Endothelial cell of umbilical vein (primary cell): ENCODE results near the gene NT5DC4. TPM values are rescaled to one million over a fixed set of nuclear protein-coding genes. Genes with fewer than 3 reads are reported as not detected.

Source experiments
- BruUV-seq: library from RNA; stranded (reverse); fragments of 400-500 nt; replicated peaks from 2 replicates; lab custom pipeline; 2021; lab: Mats Ljungman, UMichigan
- CTCF ChIA-PET: fragments of 300-600, 350-600 bp; sonication (Branson Sonifier 250); formaldehyde crosslinking; loops from one replicate; lab custom pipeline; 2021; ENCODE audit warnings: antibody characterized with exemption, inconsistent platforms; lab: Charles Lee
- POLR2A ChIA-PET: fragments of 300-600, 350-600 bp; sonication (Branson Sonifier 250); formaldehyde crosslinking; loops from one replicate; lab custom pipeline; 2021; ENCODE audit warnings: antibody characterized with exemption, inconsistent platforms; lab: Charles Lee
- DNase-seq: peaks from one replicate; pipeline ENCODE4 v3.0.0-alpha.2; 2011; ENCODE audit warnings: low read depth, low spot score
- FAIRE-seq: peaks from 2 replicates; lab custom pipeline; 2011; peaks lifted over from hg19 to GRCh38; lab: Jason Lieb, UNC
- H2AFZ ChIP-seq: 2 replicates; pipeline ENCODE4 v1.6.0; 2012; ENCODE audit warnings: low read depth, low read length, control low read depth, inconsistent platforms
- H3K27ac ChIP-seq: 2 replicates; pipeline ENCODE4 v1.5.1; 2011; ENCODE audit warnings: low read depth, mild to moderate bottlenecking, control low read depth, low read length, moderate library complexity; ENCODE audit not compliant: insufficient read depth
- H3K27me3 ChIP-seq, 2 experiments: 2 replicates each; pipeline versions ENCODE4 v1.6.0 to v1.6.1; 2011; ENCODE audit warnings: low read length in 2 of 2, mixed read lengths in 1 of 2; ENCODE audit not compliant: control insufficient read depth in 2 of 2, insufficient read depth in 2 of 2
- H3K36me3 ChIP-seq, 2 experiments: 2 replicates in 1 of 2; 3 replicates in 1 of 2; pipeline ENCODE4 v1.5.1; 2011; ENCODE audit warnings: low read length in 2 of 2, mild to moderate bottlenecking in 1 of 2, moderate library complexity in 1 of 2; ENCODE audit not compliant: control insufficient read depth in 2 of 2, insufficient read depth in 2 of 2; ENCODE audit errors: extremely low read depth in 1 of 2
- H3K4me1 ChIP-seq: 3 replicates; pipeline ENCODE4 v1.5.1; 2011; ENCODE audit warnings: mild to moderate bottlenecking, low read length; ENCODE audit not compliant: control insufficient read depth, insufficient read depth; ENCODE audit errors: extremely low read depth
- H3K4me2 ChIP-seq: 2 replicates; pipeline ENCODE4 v1.6.1; 2011; ENCODE audit warnings: low read length, control low read depth, mixed read lengths; ENCODE audit not compliant: insufficient read depth
- H3K4me3 ChIP-seq, 3 experiments: fragments of 200-600 bp in 1 of 3; sonication (generic), shearing (Covaris generic) in 1 of 3; replicated peaks in 1 of 3; 2 replicates each; pipeline ENCODE4 v1.5.1; 2011 to 2016; ENCODE audit warnings: control low read depth in 3 of 3, low read length in 3 of 3, mild to moderate bottlenecking in 2 of 3, inconsistent platforms in 1 of 3, low read depth in 1 of 3, moderate library complexity in 1 of 3; ENCODE audit not compliant: insufficient read depth in 1 of 3
- H3K79me2 ChIP-seq: 2 replicates; pipeline ENCODE4 v1.6.0; 2012; ENCODE audit warnings: low read length, inconsistent platforms; ENCODE audit not compliant: control insufficient read depth, insufficient read depth
- H3K9ac ChIP-seq: replicated peaks from 2 replicates; pipeline ENCODE3; 2011; ENCODE audit warnings: low read length, control low read depth; ENCODE audit not compliant: insufficient read depth; ENCODE audit errors: extremely low read depth
- H3K9me1 ChIP-seq: replicated peaks from 3 replicates; pipeline ENCODE4 v1.6.0; 2011; ENCODE audit warnings: mild to moderate bottlenecking, low read length; ENCODE audit not compliant: control insufficient read depth, insufficient read depth; ENCODE audit errors: extremely low read depth
- H3K9me3 ChIP-seq: replicated peaks from 2 replicates; pipeline ENCODE4 v1.5.1; 2012; ENCODE audit warnings: low read length, inconsistent platforms; ENCODE audit not compliant: control insufficient read depth, insufficient read depth
- H4K20me1 ChIP-seq: replicated peaks from 2 replicates; pipeline ENCODE3; 2011; ENCODE audit warnings: mild to moderate bottlenecking, low read length; ENCODE audit not compliant: control insufficient read depth, insufficient read depth; ENCODE audit errors: extremely low read depth
- CTCF ChIP-seq, 2 donors: IDR thresholded peaks; 1 replicate in 1 of 2; 2 replicates in 1 of 2; pipeline ENCODE4 v1.5.1; 2011; ENCODE audit warnings: low read length in 2 of 2, mild to moderate bottlenecking in 2 of 2, moderate library complexity in 2 of 2, control low read depth in 1 of 2, inconsistent platforms in 1 of 2, low read depth in 1 of 2; ENCODE audit not compliant: insufficient read depth in 1 of 2; ENCODE audit errors: extremely low read depth in 1 of 2
- EZH2 ChIP-seq: IDR thresholded peaks from 2 replicates; pipeline ENCODE4 v1.6.1; 2012; ENCODE audit warnings: borderline replicate concordance, low read depth, mild to moderate bottlenecking, moderate library complexity, low read length, inconsistent platforms; ENCODE audit not compliant: severe bottlenecking
- FOS ChIP-seq: IDR thresholded peaks from 2 replicates; pipeline ENCODE4 v1.6.1; 2011; ENCODE audit warnings: mild to moderate bottlenecking, low read length, moderate library complexity, borderline replicate concordance; ENCODE audit not compliant: insufficient read depth
- GATA2 ChIP-seq: IDR thresholded peaks from 2 replicates; pipeline ENCODE4 v1.7.0; 2011; ENCODE audit warnings: low read depth, mild to moderate bottlenecking, moderate library complexity, mixed read lengths, low read length; ENCODE audit not compliant: insufficient read length, insufficient read depth
- JUN ChIP-seq: IDR thresholded peaks from 2 replicates; pipeline ENCODE4 v1.6.1; 2011; ENCODE audit warnings: borderline replicate concordance, low read depth; ENCODE audit not compliant: insufficient read length, insufficient read depth
- MAX ChIP-seq: IDR thresholded peaks from 2 replicates; pipeline ENCODE4 v1.6.1; 2011; ENCODE audit not compliant: insufficient read depth, insufficient read length
- MYC ChIP-seq: IDR thresholded peaks from one replicate; pipeline ENCODE4 v1.6.1; 2011; ENCODE audit warnings: mild to moderate bottlenecking, low read depth, low read length
- POLR2A ChIP-seq: IDR thresholded peaks from 2 replicates; pipeline ENCODE4 v1.6.1; 2012; ENCODE audit warnings: low read depth, mild to moderate bottlenecking, control low read depth, low read length
- POLR2AphosphoS5 ChIP-seq: IDR thresholded peaks from 2 replicates; pipeline ENCODE4 v1.6.1; 2012; ENCODE audit warnings: low read depth, mild to moderate bottlenecking, control low read depth, low read length, moderate library complexity; ENCODE audit not compliant: insufficient read depth
- dilution Hi-C: fragments of 300-500 bp; cut with MboI; formaldehyde crosslinking; loops from one replicate; pipeline ENCODE4 v1.15.0; 2019; ENCODE audit warnings: low sequenced_read_pairs; ENCODE audit not compliant: extremely low pct_ligation_motif_present
- intact Hi-C: fragments of 100-400 bp; cut with micrococcal nuclease; formaldehyde crosslinking; loops from one replicate; pipeline ENCODE4 v1.10.0; 2022
- polyA plus RNA-seq, 4 experiments: library from polyadenylated mRNA; depleted of rRNA in 3 of 4; stranded (reverse) in 3 of 4; unstranded in 1 of 4; fragments of >200 nt; gene quantifications; 2 replicates each; pipeline versions ENCODE4 v1.2.1 to v1.2.3, GENCODE V29; 2011 to 2012; ENCODE audit warnings: missing spikeins in 1 of 4
- total RNA-seq: library from RNA; stranded (reverse); gene quantifications from 2 replicates; pipeline ENCODE4 v1.2.3, GENCODE V29; 2021

The NT5DC4 gene
- total and polyA plus RNA-seq, 2 donors (not counting 3 experiments of a cell fraction or from before 2014, with no cell fraction given): not detected

DNA sequence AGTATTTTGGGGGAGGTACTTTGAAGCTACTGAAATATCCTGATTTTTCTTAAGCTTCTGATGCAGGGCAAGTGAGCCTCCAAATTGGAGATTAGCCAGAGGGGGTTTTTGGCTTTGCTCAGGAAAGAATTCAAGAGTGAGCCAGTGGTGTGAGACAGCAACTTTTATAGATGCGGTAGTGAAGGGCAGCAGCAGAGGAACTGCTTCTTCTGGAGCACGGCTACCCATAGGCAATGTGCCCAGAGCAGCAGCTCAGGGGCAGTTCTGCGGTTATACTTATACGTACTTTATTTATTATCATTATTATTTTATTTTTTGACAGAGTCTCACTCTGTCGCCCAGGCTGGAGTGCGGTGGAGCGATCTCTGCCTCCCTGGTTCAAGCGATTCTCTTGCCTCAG lies 19.8 kb upstream of the NT5DC4 start:
- no peak for FAIRE-seq
- Histone ChIP-seq H3K9me1 (no peaks in the 10 kb centered on the region), H3K27ac (no peak overlapping the region), H3K4me3 (no peak overlapping the region), H3K36me3 (no peaks in the 10 kb centered on the region), H3K4me2 (no peak overlapping the region), H3K27me3 (peaks cover 0 to 2% of the 10 kb centered on the region in 2 experiments), H3K9me3 (no peaks in the 10 kb centered on the region), H3K4me1 (no peaks in the 10 kb centered on the region), H3K9ac (no peak overlapping the region), H4K20me1 (no peaks in the 10 kb centered on the region), H2AFZ (no peak overlapping the region), H3K79me2 (no peaks in the 10 kb centered on the region)
- ChIA-PET POLR2A (no interaction called here), CTCF (no interaction called here)
- dilution Hi-C loops (no loop called here), intact Hi-C loops (no loop called here)
- TF ChIP-seq MAX (no peak), EZH2 (no peak), FOS (no peak), MYC (no peak), GATA2 (no peak), POLR2AphosphoS5 (no peak), CTCF (IDR thresholded peaks at IDR 0.05; ENCODE audit: extremely low read depth in 1 of 2, insufficient read depth in 1 of 2, low read depth in 1 of 2, low read length in 2 of 2) (no peak), JUN (no peak), POLR2A (no peak)
- DNase-seq: no peak
- BruUV-seq: no TSS peak
